C4-2B (cell line): Measurements from ENCODE around the gene GALNT5.
"Not testable (repeated sequence)": the region's sequence is repeated elsewhere in the genome, so short reads cannot be mapped to it uniquely, and the experiment has no call there.

Experiments
- H3K27ac ChIP-seq: fragments of 450-650 bp; 2 replicates; pipeline ENCODE4 v1.5.1; 2017
- ZFX ChIP-seq: fragments of 450-650 bp; IDR thresholded peaks from 2 replicates; pipeline ENCODE4 v1.6.1; 2017
- TF ChIP-seq, protein P1 (sequence below): fragments of 450-650 bp; conservative IDR thresholded peaks from 2 replicates; pipeline ENCODE4 v1.5.1; 2017; ENCODE audit warnings: mild to moderate bottlenecking

Gene GALNT5

DNA sequence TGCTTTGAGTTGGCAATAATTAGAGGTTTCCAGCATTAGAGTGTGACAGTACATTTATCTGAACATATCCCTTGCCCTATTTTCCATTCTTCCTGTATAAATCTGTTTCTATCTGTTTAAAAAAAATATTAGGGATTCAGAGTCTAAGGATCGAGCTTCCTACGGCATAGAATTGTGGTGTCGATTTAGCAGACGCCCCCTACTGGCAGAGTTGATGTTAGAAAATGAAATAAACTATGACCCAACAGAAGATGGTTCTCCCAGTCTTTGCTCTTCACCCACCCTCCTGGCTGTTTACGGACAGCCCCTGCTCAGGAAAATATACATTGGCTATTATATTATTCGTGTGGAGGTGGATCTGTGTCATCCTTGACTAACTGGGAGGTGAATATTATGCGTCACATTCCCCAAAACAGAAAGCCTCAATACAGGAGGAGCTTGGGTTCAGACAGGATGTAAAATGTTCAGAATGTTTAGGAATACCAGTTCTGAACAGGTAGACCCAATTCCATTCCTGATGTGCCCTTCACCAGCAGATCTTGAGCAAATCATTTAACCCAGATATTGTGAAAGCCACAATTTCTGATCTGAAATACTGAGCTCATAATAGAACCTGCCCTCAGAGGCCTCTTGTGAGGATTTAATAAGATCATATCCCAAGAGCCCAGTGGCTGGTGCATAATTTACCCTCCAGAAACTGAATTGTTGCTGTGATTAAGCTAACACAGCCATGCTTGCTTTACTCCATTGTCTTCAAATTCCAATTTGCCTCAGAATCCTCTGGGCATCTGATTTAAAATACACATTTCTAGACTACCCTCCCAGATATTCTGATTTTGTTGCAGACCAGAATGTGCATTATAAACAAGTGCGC is 78.9 kb downstream of the GALNT5 start:
- H3K27ac ChIP-seq: no peak overlapping the region
- TF ChIP-seq ZFX: no peak
- TF ChIP-seq, protein P1, sequence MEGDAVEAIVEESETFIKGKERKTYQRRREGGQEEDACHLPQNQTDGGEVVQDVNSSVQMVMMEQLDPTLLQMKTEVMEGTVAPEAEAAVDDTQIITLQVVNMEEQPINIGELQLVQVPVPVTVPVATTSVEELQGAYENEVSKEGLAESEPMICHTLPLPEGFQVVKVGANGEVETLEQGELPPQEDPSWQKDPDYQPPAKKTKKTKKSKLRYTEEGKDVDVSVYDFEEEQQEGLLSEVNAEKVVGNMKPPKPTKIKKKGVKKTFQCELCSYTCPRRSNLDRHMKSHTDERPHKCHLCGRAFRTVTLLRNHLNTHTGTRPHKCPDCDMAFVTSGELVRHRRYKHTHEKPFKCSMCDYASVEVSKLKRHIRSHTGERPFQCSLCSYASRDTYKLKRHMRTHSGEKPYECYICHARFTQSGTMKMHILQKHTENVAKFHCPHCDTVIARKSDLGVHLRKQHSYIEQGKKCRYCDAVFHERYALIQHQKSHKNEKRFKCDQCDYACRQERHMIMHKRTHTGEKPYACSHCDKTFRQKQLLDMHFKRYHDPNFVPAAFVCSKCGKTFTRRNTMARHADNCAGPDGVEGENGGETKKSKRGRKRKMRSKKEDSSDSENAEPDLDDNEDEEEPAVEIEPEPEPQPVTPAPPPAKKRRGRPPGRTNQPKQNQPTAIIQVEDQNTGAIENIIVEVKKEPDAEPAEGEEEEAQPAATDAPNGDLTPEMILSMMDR: peak; percentile 85

DNA sequence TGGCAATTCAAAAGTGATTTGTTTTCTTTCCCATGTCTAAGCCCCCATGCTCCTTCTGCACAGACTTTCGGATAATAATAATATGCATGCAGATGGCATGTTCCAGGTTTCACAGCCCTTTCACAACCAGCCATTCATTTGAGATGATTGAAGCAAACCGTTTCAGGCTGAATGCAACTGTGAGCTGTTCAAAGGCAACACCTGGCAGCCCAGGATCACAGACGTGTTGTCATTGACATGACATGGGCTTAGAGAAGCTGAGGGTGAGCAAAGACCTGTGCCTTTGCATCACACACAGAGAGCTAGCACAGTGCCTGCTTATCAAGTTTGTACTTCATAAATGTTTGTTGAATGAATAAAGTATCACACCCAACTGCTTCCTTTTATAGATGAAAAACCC is 80.5 kb downstream of the GALNT5 start:
- TF ChIP-seq, protein P1: no peak
- TF ChIP-seq ZFX: no peak
- H3K27ac ChIP-seq: no peak overlapping the region

DNA sequence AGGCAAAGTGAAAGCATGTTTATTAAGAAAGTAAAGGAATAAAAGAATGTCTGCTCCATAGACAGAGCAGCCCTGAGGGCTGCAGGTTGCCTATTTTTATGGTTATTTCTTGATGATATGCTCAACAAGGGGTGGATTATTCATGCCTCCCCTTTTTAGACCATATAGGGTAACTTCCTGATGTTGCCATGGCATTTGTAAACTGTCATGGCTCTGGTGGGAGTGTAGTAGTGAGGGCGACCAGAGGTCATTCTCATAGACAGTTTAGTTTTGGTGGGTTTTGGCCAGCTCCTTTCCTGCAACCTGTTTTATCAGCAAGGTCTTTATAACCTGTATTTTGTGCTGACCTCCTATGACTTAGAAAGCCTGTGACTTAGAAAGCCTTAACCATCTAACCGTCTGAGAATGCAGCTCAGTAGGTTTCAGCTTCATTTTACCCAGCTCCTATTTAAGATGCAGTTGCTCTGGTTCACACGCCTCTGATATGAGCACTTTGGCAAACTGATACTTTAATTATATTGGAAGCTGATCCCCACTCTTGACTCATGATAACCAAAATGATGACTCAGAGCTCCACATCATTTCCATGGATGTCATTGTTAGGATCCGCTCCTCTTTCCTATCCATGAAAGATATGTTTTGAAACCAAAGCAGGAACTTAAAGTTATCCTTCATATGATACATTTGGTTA is 82.6 kb downstream of the GALNT5 start:
- TF ChIP-seq ZFX: no peak
- TF ChIP-seq, protein P1: no peak
- no peak overlapping the region for H3K27ac ChIP-seq

DNA sequence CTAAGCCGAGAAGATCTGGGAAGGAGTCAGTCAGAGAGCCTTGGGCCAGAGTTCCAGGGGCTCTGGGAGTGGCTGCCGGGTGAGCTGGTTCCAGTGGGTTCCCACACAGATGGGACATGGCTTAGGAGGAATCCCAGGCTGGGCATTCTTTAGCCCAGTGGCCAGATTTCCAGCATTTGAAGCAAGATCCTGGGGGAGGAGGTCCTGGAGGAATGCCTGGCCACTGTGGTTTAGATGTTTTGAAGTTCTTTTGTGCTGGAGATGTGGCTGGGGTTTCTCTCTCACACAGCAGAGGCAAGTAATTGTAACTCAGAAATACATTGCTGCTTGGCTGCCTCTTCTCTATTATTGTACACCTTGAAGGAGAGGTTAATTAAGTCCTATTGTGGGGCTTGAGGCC is 83.9 kb downstream of the GALNT5 start:
- H3K27ac ChIP-seq: not testable (repeated sequence)

DNA sequence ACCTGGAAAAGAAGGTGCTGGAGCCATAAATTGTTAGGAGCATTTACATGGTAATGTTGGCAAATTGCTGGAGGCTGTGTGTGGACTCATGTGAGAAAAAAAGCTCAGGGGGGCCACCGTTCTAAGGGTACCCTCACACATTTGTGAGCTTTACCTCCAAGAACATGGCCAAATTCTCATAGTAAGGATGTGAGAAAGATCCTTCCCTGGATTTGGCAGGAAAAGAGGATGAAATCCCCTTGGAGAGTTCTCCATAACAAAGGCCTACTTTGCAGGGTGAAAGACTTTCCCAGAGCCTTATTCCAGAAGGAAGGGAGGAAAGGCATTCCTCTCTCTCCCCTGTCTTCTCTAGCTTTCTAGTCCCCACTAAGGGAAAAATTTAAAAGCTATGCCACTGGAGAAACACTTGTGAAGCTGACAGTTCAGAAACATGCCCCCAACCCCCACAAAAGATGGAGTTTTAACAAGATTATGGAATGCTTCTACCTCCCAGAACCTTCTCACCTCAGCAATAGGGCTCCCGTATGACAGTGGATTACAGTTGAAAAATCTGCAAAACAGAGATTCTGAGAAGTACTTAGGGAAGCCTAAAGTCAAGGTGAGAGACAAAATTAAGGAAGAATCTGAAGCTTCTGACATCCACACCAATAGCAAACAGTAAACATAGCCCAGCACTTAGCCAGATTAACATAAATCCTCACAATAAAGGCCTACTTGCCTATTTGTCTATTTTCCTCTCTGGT is 88.3 kb downstream of the GALNT5 start:
- H3K27ac ChIP-seq: no peak overlapping the region
- TF ChIP-seq ZFX: no peak
- TF ChIP-seq, protein P1: no peak

DNA sequence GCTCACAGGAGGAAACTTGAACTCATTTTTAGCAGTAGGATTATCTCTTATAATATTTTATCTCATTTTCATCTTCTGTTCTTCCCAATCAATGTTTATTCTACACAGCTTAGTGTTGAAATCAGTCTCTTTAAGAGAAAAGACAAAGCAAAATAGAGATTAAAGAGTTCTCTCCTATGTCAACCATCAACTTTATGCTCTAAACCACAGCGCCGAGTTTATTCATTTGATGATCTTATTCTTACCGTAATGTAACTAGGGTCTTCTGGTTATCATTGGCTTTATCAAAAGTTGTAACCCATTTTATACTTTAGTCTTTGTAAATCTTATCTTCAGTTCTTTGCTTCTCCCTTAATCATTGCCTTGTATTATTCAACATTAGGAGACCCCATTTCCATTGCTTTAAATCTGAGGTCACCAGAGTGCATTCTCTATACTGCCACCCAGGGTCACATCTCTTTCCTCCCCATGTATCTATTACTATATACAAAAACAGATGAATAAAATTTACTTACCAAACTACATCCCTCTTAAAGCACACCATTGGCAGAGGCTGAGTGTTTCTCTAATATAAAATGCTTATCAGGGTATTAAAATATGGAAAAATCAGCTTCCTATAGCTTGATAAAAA is 90.9 kb downstream of the GALNT5 start:
- H3K27ac ChIP-seq: no peak overlapping the region
- TF ChIP-seq, protein P1: no peak
- TF ChIP-seq ZFX: no peak

DNA sequence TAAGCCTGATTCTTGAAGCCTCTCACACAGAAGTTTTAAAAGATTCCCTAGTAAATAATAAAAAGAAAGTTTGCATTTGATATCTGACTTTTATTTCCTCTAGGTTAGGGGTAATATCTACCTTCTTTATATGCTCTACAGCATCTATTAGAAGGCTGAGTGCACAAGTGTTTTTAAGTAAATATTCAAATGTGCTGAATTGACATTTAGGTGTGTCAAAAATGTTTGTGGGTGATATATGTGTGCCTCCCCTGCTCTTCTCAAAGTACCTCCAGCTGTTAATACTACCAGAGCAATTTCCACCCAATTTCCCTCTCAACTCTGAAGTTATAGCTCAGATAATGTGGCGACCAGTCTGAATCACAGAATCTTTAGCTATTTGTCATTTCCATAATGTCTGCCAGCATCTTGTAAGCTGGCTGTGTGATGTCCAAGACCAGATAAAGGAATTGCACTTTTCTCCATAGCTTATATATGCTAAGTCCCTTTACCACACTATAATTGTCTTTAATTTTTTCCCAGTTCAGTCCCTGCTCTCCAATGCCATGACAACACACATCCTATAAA is 92.5 kb downstream of the GALNT5 start:
- no peak overlapping the region for H3K27ac ChIP-seq
- TF ChIP-seq, protein P1: no peak
- TF ChIP-seq ZFX: no peak
